ENCODE measurements around the gene MAP7. TPM values are rescaled to one million over a fixed set of nuclear protein-coding genes. Genes with fewer than 3 reads are reported as not detected.

Gene MAP7
- total RNA-seq: 0.15 and 0.32 TPM in 2 replicates

DNA sequence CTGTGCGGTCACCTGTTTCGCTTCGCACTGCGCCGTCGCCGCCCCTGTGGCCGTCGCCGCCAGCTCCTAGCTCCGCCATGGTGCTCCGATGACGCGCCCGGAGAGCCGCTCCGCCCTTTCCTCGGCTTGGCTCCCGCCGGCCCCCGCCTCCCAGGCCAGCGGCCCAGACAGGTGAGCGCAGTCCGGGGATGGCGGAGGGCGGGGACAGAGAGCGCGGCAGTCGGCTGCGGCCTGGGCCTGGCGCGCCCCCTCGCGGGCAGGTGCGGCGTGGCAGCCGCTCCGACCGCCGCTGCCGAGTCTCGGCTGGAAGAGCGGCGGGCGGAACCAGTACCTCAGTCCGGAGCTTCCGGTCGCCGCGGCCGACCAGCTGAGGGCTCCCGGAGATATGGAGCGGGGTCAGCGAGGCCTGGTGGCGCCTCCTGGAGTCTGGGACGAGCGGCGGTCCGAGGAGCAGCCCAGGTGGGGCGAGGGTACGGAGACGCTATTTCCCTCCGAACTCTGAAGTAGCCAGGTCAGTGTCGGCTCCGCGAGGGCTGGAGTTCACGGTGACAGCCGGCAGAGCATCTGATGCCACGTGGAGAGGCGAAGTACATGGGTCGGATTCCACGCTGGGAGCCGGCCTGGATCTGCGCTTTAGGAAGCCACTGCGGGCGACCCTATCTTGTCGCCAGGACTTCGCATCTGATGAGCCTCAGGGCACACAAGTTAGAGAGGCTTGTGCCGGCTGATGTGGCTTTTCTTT lies at the start of gene MAP7:
Gene MAP7, minus strand, starts transcription at position 93 of the 742 bp plus-strand sequence. Its CDS starts 14 bp downstream, at position 79.

Other genes with a start within 250 kb of the MAP7 start
- 10.4 and 25.1 TPM in 2 replicates for gene MAP3K5, start 242.1 kb upstream of the MAP7 start, total RNA-seq

Measured in epithelial cell of umbilical artery (primary cell).